HepG2 (cell line): Measurements from ENCODE around the gene ETHE1. TPM values are rescaled to one million over a fixed set of nuclear protein-coding genes. Genes with fewer than 3 reads are reported as not detected.

Experiments used
- ATAC-seq: fragments of 200-7000 bp; cut with Tn5 transposase; 3 replicates; pipeline ENCODE4 v1.9.1; 2020; ENCODE audit warnings: mild to moderate bottlenecking, moderate library complexity
- BruUV-seq: library from RNA; stranded (reverse); fragments of 400-500 nt; replicated peaks from 2 replicates; lab custom pipeline; 2021; lab: Mats Ljungman, UMichigan
- CTCF ChIA-PET: fragments of 300-600 bp; formaldehyde crosslinking; extraction: SDS; loops from one replicate; lab custom pipeline; 2021; ENCODE audit warnings: low total read pairs, inconsistent platforms, low intra/inter-chr PET ratio; lab: Yijun Ruan, JAX
- POLR2A ChIA-PET: fragments of 350-600 bp; sonication (Branson Sonifier 250); formaldehyde crosslinking; loops from one replicate; lab custom pipeline; 2020; ENCODE audit warnings: antibody characterized with exemption, inconsistent platforms; lab: Yijun Ruan, JAX
- DNase-seq: peaks from one replicate; pipeline ENCODE4 v3.0.0-alpha.2; 2015; ENCODE audit warnings: low spot score
- FAIRE-seq: peaks from 3 replicates; lab custom pipeline; 2011; peaks lifted over from hg19 to GRCh38; lab: Jason Lieb, UNC
- H2AFZ ChIP-seq: one replicate; pipeline ENCODE4 v1.6.1; 2011; ENCODE audit warnings: low read length, inconsistent platforms
- H3K27ac ChIP-seq: fragments of 300-600 bp; 3 replicates; pipeline ENCODE4 v1.8.0; 2011; ENCODE audit warnings: mixed run types, mild to moderate bottlenecking, mixed read lengths, low read length, inconsistent platforms; ENCODE audit not compliant: insufficient read depth; ENCODE audit errors: extremely low read length
- H3K27me3 ChIP-seq, 2 experiments: fragments of 200-600 bp in 1 of 2; 2 replicates in 1 of 2; 3 replicates in 1 of 2; pipeline versions ENCODE4 v1.6.0 to v1.8.0; 2011; ENCODE audit warnings: low read length in 2 of 2, mild to moderate bottlenecking in 2 of 2, moderate library complexity in 2 of 2, inconsistent platforms in 1 of 2; ENCODE audit not compliant: insufficient read depth in 2 of 2, control insufficient read depth in 1 of 2
- H3K36me3 ChIP-seq, 2 experiments: fragments of 200-600 bp in 1 of 2; replicated peaks in 1 of 2; 2 replicates in 1 of 2; 3 replicates in 1 of 2; pipeline versions ENCODE4 v1.5.1 to v1.8.0; 2011; ENCODE audit warnings: low read length in 2 of 2, inconsistent platforms in 1 of 2; ENCODE audit not compliant: insufficient read depth in 2 of 2, control insufficient read depth in 1 of 2
- H3K4me1 ChIP-seq: 2 replicates; pipeline ENCODE4 v1.5.1; 2012; ENCODE audit warnings: low read length, inconsistent platforms; ENCODE audit not compliant: insufficient read depth
- H3K4me2 ChIP-seq: 2 replicates; pipeline ENCODE4 v1.6.0; 2011; ENCODE audit warnings: low read depth, low read length, inconsistent platforms
- H3K4me3 ChIP-seq, 3 experiments: fragments of 200-600 bp in 1 of 3; sonication (generic), shearing (Covaris generic) in 1 of 3; replicated peaks in 1 of 3; 2 replicates each; pipeline ENCODE4 v1.5.1; 2011 to 2016; ENCODE audit warnings: low read length in 3 of 3, inconsistent platforms in 2 of 3, low read depth in 2 of 3, mild to moderate bottlenecking in 2 of 3, control low read depth in 1 of 3, mixed read lengths in 1 of 3; ENCODE audit not compliant: insufficient read depth in 1 of 3
- H3K79me2 ChIP-seq: one replicate; pipeline ENCODE4 v1.6.1; 2011; ENCODE audit warnings: low read length, inconsistent platforms; ENCODE audit not compliant: insufficient read depth
- H3K9ac ChIP-seq: 2 replicates; pipeline ENCODE4 v1.6.0; 2011; ENCODE audit warnings: mild to moderate bottlenecking, low read depth, low read length, inconsistent platforms; ENCODE audit not compliant: insufficient read depth
- H3K9me3 ChIP-seq: 2 replicates; pipeline ENCODE4 v1.5.1; 2012; ENCODE audit warnings: mild to moderate bottlenecking, low read length
- H4K20me1 ChIP-seq: 2 replicates; pipeline ENCODE4 v1.6.0; 2011; ENCODE audit warnings: inconsistent platforms, mild to moderate bottlenecking, low read length, moderate library complexity; ENCODE audit not compliant: insufficient read depth
- ARID2 ChIP-seq: sonication (generic); formaldehyde crosslinking; IDR thresholded peaks from 2 replicates; pipeline ENCODE4 v1.8.1; 2022; ENCODE audit warnings: mild to moderate bottlenecking, missing genetic modification reagents, borderline replicate concordance
- GTF2F1 ChIP-seq: fragments of 150-350 bp; IDR thresholded peaks from 2 replicates; pipeline ENCODE4 v1.6.1; 2014; ENCODE audit warnings: low read length
- HNRNPLL ChIP-seq: fragments of 200-400 bp; formaldehyde crosslinking; IDR thresholded peaks from 2 replicates; pipeline ENCODE4 v1.6.1; 2017; ENCODE audit warnings: mild to moderate bottlenecking, low read depth, low read length; ENCODE audit not compliant: poor library complexity, severe bottlenecking
- PPARG ChIP-seq: conservative IDR thresholded peaks from 2 replicates; pipeline ENCODE4 v1.6.1; 2016; ENCODE audit warnings: missing biosample characterization, missing genetic modification reagents
- RERE ChIP-seq: IDR thresholded peaks from 2 replicates; pipeline ENCODE4 v1.6.1; 2016; ENCODE audit warnings: low read depth, missing genetic modification reagents, missing compliant biosample characterization
- SOX5 ChIP-seq: IDR thresholded peaks from 2 replicates; pipeline ENCODE4 v1.6.1; 2016; ENCODE audit warnings: borderline replicate concordance
- ZNF274 ChIP-seq: sonication (generic); formaldehyde crosslinking; IDR thresholded peaks from 2 replicates; pipeline ENCODE4 v1.5.1; 2020; ENCODE audit warnings: mild to moderate bottlenecking, missing genetic modification reagents
- ZNF879 ChIP-seq: sonication (generic); formaldehyde crosslinking; IDR thresholded peaks from 2 replicates; pipeline ENCODE4 v1.8.1; 2023; ENCODE audit warnings: missing genetic modification reagents
- ZNF883 ChIP-seq: sonication (generic); formaldehyde crosslinking; IDR thresholded peaks from 2 replicates; pipeline ENCODE4 v1.5.1; 2020; ENCODE audit warnings: mild to moderate bottlenecking, missing genetic modification reagents; ENCODE audit errors: not compliant biosample characterization
- WGBS: methylation state at CpG from one replicate; pipeline ENCODE4 v1.1.6; 2017; ENCODE audit warnings: low lambda C conversion rate; 5-methylcytosine and 5-hydroxymethylcytosine counted together
- in situ Hi-C: cut with HindIII; loops from 2 replicates; pipeline ENCODE4 v1.10.0; 2017; ENCODE audit warnings: low pct_unique_long_range_greater_than_20kb; ENCODE audit not compliant: extremely low pct_ligation_motif_present
- intact Hi-C: fragments of 100-400 bp; cut with micrococcal nuclease; formaldehyde crosslinking; loops from one replicate; pipeline ENCODE4 v1.10.0; 2022; ENCODE audit not compliant: unreplicated experiment
- polyA plus RNA-seq, 8 experiments: library from polyadenylated mRNA; depleted of rRNA in 3 of 8; stranded (reverse) in 7 of 8; unstranded in 1 of 8; fragments of >200 nt; fragmentation: Illumina TruSeq in 4 of 8; extraction: Trizol in 4 of 8; gene quantifications; 2 replicates each; pipeline versions ENCODE4 v1.2.1 to v1.2.3, GENCODE V29; 2011 to 2016; ENCODE audit warnings: low read depth in 4 of 8, missing spikeins in 1 of 8, mixed read lengths in 1 of 8; ENCODE audit not compliant: insufficient read depth in 1 of 8
- total RNA-seq, 5 experiments: library from RNA; depleted of rRNA; stranded (reverse); fragments of >200 nt; fragmentation: Illumina TruSeq; extraction: Trizol; gene quantifications; 2 replicates each; pipeline ENCODE4 v1.2.3, GENCODE V29; 2016; ENCODE audit warnings: low read depth in 1 of 5
- TF ChIP-seq, protein P1 (sequence below): sonication (generic); formaldehyde crosslinking; IDR thresholded peaks from 2 replicates; pipeline ENCODE4 v1.5.0; 2020; ENCODE audit warnings: mild to moderate bottlenecking, missing genetic modification reagents
- TF ChIP-seq, protein P2 (sequence below): sonication (generic); formaldehyde crosslinking; IDR thresholded peaks from 2 replicates; pipeline ENCODE4 v1.4.0; 2020; ENCODE audit warnings: missing genetic modification reagents

The ETHE1 gene
- total and polyA plus RNA-seq, 2 of the 13 experiments (the other 11 are each of a cell fraction or from before 2014, with no cell fraction given): 32.5 to 58.4 TPM

DNA sequence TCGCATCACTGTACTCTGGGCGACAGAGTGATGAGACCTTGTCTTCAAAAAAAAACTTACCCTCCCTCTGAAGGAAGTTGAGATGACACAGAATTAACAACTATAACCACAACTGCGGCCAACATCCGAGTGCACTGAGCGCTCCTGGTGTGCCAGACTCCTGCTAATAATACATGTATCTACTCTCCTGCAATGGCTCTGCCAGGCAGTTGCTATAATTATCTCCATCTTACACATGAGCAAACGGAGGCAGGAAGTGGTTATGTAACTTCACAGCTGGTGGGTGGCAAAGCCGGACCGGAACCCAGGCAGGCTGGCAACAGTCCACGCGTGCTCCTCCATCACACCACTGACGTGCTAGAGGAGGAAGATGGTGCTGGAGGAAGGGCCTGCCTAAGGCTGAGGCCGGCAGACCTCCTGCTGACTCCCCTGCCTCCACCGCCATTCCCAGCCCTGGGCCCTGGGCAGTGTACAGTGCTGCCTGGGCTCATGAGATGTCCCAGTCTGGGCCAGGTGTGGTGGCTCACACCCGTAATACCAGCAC lies 35.8 kb upstream of the ETHE1 start:
- H2AFZ ChIP-seq: no peak overlapping the region
- intact Hi-C loops (no loop called here), in situ Hi-C loops (no loop called here)
- POLR2A ChIA-PET: no interaction called here
- no peak for TF ChIP-seq ZNF274 (CRISPR knock-in tag)
- TF ChIP-seq, protein P1, sequence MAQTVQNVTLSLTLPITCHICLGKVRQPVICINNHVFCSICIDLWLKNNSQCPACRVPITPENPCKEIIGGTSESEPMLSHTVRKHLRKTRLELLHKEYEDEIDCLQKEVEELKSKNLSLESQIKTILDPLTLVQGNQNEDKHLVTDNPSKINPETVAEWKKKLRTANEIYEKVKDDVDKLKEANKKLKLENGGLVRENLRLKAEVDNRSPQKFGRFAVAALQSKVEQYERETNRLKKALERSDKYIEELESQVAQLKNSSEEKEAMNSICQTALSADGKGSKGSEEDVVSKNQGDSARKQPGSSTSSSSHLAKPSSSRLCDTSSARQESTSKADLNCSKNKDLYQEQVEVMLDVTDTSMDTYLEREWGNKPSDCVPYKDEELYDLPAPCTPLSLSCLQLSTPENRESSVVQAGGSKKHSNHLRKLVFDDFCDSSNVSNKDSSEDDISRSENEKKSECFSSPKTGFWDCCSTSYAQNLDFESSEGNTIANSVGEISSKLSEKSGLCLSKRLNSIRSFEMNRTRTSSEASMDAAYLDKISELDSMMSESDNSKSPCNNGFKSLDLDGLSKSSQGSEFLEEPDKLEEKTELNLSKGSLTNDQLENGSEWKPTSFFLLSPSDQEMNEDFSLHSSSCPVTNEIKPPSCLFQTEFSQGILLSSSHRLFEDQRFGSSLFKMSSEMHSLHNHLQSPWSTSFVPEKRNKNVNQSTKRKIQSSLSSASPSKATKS (CRISPR knock-in tag): no peak
- TF ChIP-seq, protein P2, sequence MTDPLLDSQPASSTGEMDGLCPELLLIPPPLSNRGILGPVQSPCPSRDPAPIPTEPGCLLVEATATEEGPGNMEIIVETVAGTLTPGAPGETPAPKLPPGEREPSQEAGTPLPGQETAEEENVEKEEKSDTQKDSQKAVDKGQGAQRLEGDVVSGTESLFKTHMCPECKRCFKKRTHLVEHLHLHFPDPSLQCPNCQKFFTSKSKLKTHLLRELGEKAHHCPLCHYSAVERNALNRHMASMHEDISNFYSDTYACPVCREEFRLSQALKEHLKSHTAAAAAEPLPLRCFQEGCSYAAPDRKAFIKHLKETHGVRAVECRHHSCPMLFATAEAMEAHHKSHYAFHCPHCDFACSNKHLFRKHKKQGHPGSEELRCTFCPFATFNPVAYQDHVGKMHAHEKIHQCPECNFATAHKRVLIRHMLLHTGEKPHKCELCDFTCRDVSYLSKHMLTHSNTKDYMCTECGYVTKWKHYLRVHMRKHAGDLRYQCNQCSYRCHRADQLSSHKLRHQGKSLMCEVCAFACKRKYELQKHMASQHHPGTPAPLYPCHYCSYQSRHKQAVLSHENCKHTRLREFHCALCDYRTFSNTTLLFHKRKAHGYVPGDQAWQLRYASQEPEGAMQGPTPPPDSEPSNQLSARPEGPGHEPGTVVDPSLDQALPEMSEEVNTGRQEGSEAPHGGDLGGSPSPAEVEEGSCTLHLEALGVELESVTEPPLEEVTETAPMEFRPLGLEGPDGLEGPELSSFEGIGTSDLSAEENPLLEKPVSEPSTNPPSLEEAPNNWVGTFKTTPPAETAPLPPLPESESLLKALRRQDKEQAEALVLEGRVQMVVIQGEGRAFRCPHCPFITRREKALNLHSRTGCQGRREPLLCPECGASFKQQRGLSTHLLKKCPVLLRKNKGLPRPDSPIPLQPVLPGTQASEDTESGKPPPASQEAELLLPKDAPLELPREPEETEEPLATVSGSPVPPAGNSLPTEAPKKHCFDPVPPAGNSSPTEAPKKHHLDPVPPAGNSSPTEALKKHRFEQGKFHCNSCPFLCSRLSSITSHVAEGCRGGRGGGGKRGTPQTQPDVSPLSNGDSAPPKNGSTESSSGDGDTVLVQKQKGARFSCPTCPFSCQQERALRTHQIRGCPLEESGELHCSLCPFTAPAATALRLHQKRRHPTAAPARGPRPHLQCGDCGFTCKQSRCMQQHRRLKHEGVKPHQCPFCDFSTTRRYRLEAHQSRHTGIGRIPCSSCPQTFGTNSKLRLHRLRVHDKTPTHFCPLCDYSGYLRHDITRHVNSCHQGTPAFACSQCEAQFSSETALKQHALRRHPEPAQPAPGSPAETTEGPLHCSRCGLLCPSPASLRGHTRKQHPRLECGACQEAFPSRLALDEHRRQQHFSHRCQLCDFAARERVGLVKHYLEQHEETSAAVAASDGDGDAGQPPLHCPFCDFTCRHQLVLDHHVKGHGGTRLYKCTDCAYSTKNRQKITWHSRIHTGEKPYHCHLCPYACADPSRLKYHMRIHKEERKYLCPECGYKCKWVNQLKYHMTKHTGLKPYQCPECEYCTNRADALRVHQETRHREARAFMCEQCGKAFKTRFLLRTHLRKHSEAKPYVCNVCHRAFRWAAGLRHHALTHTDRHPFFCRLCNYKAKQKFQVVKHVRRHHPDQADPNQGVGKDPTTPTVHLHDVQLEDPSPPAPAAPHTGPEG: no peak
- TF ChIP-seq HNRNPLL: no peak
- TF ChIP-seq ARID2 (CRISPR knock-in tag): no peak
- no peak for TF ChIP-seq ZNF883 (CRISPR knock-in tag)
- TF ChIP-seq PPARG: no peak
- TF ChIP-seq ZNF879 (CRISPR knock-in tag): no peak
- no peak for TF ChIP-seq RERE (CRISPR knock-in tag)
- TF ChIP-seq GTF2F1: no peak
- TF ChIP-seq SOX5: no peak
- CTCF ChIA-PET: no interaction called here
- no peaks in the 10 kb centered on the region for H3K9me3 ChIP-seq
- no peaks in the 10 kb centered on the region for H3K27me3 ChIP-seq
- peaks cover 1 to 24% of the 10 kb centered on the region in 2 experiments; a peak in 3 of 5 replicates for H3K36me3 ChIP-seq
- 86% methylated on average over 7 of the region's 14 CpGs for WGBS
- no peak overlapping the region for H3K9ac ChIP-seq
- ATAC-seq: no peak
- DNase-seq: no peak
- no peaks in the 10 kb centered on the region for H4K20me1 ChIP-seq
- no peak overlapping the region for H3K4me2 ChIP-seq
- H3K79me2 ChIP-seq: no peaks in the 10 kb centered on the region
- no TSS peak for BruUV-seq
- no peaks in the 10 kb centered on the region for H3K4me1 ChIP-seq
- FAIRE-seq: no peak
- no peak overlapping the region for H3K27ac ChIP-seq
- H3K4me3 ChIP-seq: no peak overlapping the region
